Activated naive CD4-positive, alpha-beta T cell treated with anti-CD3 and anti-CD28 coated beads, Interleukin-2, amount 50 U/mL, for 72 hours (primary cell): ENCODE data around the gene CYBC1. TPM values are rescaled to one million over a fixed set of nuclear protein-coding genes. Genes with fewer than 3 reads are reported as not detected.
"Not testable (repeated sequence)": the region's sequence is repeated elsewhere in the genome, so short reads cannot be mapped to it uniquely, and the experiment has no call there.

Experiments
- ATAC-seq, 2 donors: fragments of 150-1000 bp; cut with Tn5 transposase; 2 replicates each; pipeline ENCODE4 v1.10.0; 2021; ENCODE audit warnings: mild to moderate bottlenecking in 2 of 2, moderate library complexity in 2 of 2
- DNase-seq, 2 donors: peaks; one replicate each; pipeline ENCODE4 v3.0.0; 2021 to 2022; ENCODE audit warnings: low spot score in 2 of 2
- H3K27ac Mint-ChIP-seq, 2 donors: one replicate each; pipeline ENCODE4 v1.8.0; 2022; ENCODE audit warnings: mild to moderate bottlenecking in 2 of 2, mixed read lengths in 2 of 2
- H3K36me3 Mint-ChIP-seq, 2 donors: one replicate each; pipeline ENCODE4 v1.8.0; 2022; ENCODE audit warnings: mixed read lengths in 2 of 2
- H3K9me3 Mint-ChIP-seq, 2 donors: one replicate each; pipeline ENCODE4 v1.8.0; 2022; ENCODE audit warnings: mixed read lengths in 2 of 2
- total RNA-seq, 2 donors: library from RNA; stranded (reverse); gene quantifications; one replicate each; pipeline ENCODE4 v1.2.3, GENCODE V29; 2022

CYBC1 gene
- total RNA-seq, 2 donors from 2014 or later = 205 to 401 TPM

DNA sequence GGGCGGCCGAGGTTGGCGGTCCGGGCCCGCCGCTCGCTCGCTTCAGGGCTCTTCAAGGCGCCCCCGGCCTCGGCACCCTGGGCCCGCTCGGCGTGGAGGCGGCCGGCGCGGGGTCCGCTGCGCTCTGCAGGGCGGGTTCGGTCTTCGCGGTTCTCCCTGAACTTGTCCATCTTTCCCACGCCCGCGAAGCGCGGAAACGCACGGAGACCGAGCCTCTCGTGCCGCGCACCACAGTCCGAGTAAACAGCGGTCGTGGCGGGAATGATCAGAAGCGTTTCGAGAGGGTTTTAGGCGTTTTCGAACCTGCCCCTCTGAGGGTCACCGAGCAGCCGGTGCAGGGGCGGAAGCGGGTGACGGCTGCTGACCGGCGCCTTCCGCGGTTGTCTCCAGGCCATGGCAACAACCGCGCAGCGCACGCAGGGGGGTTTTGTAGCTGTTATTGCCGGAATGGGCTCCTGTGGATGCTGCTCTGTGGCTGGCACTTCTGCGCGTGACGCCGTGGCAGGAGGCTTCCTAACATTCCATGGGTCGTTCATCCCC, 8.4 kb upstream of the CYBC1 start:
- peaks cover 11 to 45% of the 10 kb centered on the region in 2 donors for H3K36me3 Mint-ChIP-seq

DNA sequence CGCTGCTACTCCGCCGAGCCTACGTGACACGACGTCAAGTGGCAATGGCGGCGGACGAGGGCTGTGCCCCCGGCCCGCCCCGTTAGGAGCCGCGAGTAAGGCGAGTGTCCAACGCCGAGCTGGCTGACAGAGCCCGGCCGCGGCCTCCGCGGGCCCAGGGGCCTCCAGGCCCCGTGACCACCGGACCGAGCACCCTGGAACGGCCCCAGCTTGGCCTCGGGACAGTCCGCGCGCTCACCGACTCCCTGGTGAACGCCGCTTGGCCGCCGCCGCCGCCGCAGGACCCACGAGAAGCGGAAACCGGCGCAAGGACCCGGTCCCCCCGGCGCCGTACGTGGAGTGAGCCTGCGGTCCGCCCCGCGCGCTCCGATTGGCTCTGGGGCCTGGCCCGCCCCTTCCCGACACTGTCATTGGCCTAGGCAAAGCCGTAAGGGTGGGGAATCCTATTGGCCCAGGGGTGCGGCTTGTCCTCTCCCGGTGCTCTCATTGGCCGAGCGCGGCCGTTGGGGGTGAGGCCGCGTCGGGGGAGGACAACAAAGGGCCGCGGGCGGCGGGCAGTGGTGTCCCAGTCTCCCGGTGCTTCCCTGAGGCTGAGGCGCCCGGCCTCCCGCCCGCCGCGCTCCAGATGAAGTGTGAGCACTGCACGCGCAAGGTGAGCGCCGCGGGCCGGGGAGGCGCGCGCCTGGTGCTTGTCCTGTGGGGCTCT, 7.8 kb upstream of the CYBC1 start, which contains the start of gene NARF:
NARF (plus strand) TSS at position 563 of the 706 bp plus-strand sequence; CDS start at position 626, 63 bp downstream.
- DNase-seq (peak; percentile 93 to 98), ATAC-seq (peak; percentile 97 to 98)
- no peaks in the 10 kb centered on the region for H3K9me3 Mint-ChIP-seq
- peak within 1 kb of the TSS; percentile 94 to 99 for H3K27ac Mint-ChIP-seq
- H3K36me3 Mint-ChIP-seq = peaks cover 11 to 50% of the 10 kb centered on the region in 2 donors

More for the DNA sequence above, 8.4 kb upstream of the CYBC1 start:
- Mint-ChIP-seq H3K9me3 (no peaks in the 10 kb centered on the region), H3K27ac (peak overlapping the region; percentile 94)
- DNase-seq (no peak), ATAC-seq (peak in 1 of 2 donors; percentile 9)

DNA sequence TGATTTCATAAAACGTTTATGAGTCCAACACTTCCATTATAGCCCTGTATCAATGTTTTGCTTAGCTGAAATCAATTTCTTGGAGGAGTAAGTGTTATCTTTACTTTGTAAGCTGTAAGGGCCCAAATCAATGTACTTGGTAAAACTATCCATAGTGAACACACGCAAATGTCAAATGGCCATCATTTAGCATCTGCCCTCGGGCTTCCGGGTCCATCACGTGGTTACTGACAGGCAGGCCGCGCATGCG, 7.3 kb upstream of the CYBC1 start:
- no peak for DNase-seq
- Mint-ChIP-seq H3K9me3 (no peaks in the 10 kb centered on the region), H3K36me3 (peaks cover 11 to 55% of the 10 kb centered on the region in 2 donors), H3K27ac (peak overlapping the region; percentile 94 to 99)
- ATAC-seq = no peak

DNA sequence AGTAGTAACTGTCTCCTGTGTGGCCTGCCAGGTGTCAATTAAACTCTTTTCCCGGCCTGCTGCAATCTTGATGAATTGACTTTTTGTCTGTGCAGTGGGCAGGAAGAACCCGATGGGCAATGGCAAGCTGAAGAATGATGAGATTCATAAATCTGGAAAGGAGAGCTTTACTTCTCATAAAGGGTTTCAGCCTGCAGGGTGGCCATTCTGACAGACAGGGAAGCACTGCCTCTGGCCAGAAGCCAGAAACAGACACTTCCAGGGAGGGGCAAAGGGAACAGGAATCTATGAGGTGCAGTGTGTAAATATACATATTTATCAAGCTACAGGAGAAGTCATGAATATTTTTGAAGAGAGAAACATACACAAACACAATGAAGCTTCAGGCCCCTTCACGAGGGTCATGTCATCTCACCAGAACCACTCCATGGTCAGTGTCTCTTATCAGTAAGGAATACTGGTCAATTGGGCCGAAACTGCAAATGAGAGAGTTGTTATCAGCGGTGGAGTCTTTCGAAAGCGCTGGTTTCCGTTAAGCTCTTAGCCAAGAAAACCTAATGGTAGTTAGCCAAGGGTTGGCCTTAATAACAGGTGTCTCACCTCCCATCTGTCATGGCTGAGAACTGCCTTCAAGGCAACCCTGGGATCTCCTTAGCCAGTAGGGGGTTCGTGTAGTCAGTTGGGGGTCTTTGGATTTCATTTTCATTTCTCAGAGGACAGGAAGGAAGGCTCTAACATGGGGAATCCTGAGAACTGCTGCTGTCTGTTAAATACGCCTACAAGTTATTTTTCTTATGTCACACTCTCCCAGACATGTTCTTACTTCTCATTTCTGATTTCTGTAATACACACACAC, 6.7 kb upstream of the CYBC1 start:
- peak overlapping the region; percentile 94 to 99 for H3K27ac Mint-ChIP-seq
- DNase-seq (no peak), ATAC-seq (no peak)
- no peaks in the 10 kb centered on the region for H3K9me3 Mint-ChIP-seq
- H3K36me3 Mint-ChIP-seq = peaks cover 11 to 55% of the 10 kb centered on the region in 2 donors

DNA sequence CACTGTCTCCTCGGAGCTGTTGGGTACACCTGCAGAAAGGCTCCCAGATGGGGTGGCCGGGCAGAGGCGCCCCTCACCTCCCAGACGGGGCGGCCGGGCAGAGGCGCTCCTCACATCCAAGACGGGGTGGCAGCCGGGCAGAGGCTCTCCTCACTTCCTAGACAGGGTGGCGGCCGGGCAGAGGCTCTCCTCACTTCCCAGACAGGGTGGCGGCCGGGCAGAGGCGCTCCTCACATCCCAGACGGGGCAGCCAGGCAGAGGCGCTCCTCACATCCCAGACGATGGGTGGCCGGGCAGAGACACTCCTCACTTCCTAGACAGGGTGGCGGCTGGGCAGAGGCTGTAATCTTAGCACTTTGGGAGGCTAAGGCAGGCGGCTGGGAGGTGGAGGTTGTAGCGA, 3.2 kb upstream of the CYBC1 start:
- H3K27ac Mint-ChIP-seq = peak overlapping the region in 1 of 2 donors; percentile 53
- not testable (repeated sequence) for H3K9me3 Mint-ChIP-seq, DNase-seq, ATAC-seq
- peaks cover 29 to 53% of the 10 kb centered on the region in 2 donors for H3K36me3 Mint-ChIP-seq

DNA sequence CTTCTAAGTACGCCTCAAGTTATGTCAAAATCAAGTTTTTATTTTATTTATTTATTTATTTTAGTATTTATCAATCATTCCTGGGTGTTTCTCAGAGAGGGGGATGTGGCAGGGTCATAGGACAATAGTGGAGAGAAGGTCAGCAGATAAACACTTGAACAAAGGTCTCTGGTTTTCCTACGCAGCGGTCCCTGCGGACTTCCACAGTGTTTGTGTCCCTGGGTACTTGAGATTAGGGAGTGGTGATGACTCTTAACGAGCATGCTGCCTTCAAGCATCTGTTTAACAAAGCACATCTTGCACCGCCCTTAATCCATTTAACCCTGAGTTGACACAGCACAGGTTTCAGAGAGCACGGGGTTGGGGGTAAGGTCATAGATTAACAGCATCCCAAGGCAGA, 2.6 kb upstream of the CYBC1 start:
- peak overlapping the region in 1 of 2 donors; percentile 88 for H3K27ac Mint-ChIP-seq
- H3K9me3 Mint-ChIP-seq, DNase-seq, ATAC-seq: not testable (repeated sequence)
- peaks cover 29 to 53% of the 10 kb centered on the region in 2 donors for H3K36me3 Mint-ChIP-seq

DNA sequence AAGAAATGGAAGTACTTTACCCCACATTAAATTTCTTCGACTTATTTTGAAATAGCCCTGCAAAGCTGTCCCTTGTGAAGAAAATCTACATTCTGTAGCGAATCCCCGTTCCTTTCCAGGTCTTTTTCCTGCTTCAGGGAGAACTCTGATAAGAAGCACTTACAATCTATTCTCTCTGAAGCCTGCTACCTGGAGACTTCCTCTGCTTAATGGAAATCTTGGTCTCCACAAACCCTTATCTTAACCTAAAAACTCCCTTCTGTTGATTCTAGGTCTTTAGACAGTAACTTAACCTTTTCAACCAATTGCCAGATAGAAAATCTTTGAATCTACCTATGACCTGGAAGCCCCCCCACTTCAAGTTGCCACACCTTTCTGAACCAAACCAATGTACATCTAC, 1.6 kb upstream of the CYBC1 start:
- H3K9me3 Mint-ChIP-seq = no peaks in the 10 kb centered on the region
- ATAC-seq = no peak
- peak overlapping the region; percentile 94 to 98 for H3K27ac Mint-ChIP-seq
- no peak for DNase-seq
- H3K36me3 Mint-ChIP-seq = peaks cover 25 to 50% of the 10 kb centered on the region in 2 donors

DNA sequence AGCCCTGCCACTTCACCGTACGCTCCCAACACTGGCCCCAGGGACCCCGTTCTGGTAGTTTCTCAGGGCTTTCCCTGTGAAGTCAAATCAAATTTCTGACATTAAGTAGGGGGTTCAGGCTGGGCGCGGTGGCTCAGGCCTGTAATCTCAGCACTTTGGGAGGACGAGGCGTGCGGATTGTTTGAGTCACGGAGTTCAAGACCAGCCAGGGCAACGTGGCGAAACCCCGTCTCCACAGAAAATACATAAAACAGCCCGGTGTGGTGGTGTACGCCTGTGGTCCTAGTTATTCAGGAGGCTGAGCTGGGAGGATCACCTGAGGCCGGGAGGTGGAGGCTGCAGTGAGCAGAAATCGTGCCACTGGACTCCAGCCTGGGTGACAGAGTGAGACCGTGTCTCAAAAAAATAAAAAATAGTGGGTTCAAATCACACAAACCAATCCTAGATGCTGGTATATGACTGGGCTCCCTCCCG, 632 bp downstream of the CYBC1 start:
- Mint-ChIP-seq H3K9me3 (no peaks in the 10 kb centered on the region), H3K36me3 (peaks cover 25 to 57% of the 10 kb centered on the region in 2 donors), H3K27ac (peak overlapping the region; percentile 94 to 99)
- ATAC-seq (peak; percentile 5 to 67), DNase-seq (peak; percentile 41 to 76)

DNA sequence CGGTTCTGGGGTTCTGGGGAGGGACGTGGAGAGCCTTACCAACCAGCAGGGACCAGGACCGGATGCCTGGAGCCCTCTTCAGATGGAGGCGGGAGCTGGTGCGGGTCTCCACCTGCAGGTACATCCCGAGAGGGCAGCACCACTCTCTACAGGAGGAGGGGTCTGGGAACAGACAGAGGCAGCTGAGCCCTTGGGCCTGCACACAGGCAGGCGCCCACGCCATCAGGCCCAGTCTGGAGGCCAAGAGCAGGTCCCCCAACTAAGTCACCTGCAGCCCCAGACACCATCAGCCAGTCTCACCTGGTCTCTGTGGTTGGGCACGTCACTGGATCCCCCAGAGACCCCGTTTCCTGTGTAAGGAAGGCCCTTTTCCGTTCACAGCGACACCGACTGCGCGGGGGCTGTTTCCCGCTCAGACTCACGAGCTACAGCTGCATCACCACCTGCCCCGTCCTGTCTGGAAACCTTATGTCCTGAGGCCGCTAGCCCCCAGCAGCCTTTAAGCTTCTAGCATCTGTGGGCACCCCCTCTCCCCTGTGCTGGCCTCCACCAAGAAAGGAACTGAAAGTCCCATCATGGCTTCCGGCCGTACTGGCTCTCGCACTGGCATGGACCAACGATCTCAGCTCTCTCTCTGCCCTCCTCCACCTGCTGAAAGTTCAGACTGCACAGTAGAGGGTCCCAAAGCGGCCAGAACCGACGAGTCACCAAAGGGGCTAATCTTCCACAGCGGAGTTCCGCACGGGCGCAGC, 1.2 kb downstream of the CYBC1 start:
- peak; percentile 59 to 62 for ATAC-seq
- peak overlapping the region; percentile 94 to 99 for H3K27ac Mint-ChIP-seq
- no peaks in the 10 kb centered on the region for H3K9me3 Mint-ChIP-seq
- peak; percentile 59 to 81 for DNase-seq
- H3K36me3 Mint-ChIP-seq = peaks cover 25 to 56% of the 10 kb centered on the region in 2 donors

DNA sequence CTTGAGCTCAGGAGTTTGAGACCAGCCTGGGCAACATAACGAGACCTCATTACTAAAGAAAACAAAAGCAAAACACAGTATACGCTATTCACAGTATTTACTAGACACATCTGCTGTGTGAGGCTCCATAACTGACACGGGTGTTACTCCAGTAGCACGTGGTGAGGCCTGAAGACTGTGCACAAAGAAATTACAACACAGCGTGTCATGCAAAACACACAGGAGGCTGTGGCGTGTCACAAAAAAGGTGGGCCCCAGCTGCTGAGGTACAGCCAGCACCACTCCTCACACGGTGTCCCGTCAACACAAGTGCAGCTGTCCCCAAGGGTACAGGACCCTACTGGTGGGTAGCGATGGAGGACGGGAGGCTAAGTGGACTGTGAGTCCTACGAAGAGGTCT, 2.7 kb downstream of the CYBC1 start:
- Mint-ChIP-seq H3K36me3 (peaks cover 25 to 43% of the 10 kb centered on the region in 2 donors), H3K27ac (peak overlapping the region; percentile 78 to 79), H3K9me3 (no peaks in the 10 kb centered on the region)
- ATAC-seq = no peak
- no peak for DNase-seq

DNA sequence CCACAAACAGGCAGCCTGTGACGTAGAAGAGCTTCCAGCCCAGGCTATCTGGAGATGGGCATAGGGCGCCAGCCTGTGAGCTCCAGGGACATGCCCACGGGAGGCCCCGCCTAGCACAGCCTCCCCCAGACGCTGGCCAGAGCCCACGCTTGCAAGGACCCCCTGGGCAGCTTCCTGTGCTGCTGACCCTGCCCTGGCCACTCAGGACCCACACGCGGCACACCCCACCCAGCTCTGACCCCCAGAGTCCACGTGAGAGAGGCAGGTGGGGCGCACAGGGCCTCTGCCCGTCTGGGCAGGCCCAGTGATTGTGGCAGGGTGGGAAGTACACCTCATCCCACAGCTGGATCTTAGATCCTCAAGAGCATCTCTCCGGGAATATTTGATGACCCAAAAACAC, 3.9 kb downstream of the CYBC1 start:
- peaks cover 24 to 32% of the 10 kb centered on the region in 2 donors for H3K36me3 Mint-ChIP-seq
- no peak for ATAC-seq
- no peaks in the 10 kb centered on the region for H3K9me3 Mint-ChIP-seq
- no peak for DNase-seq
- peak overlapping the region in 1 of 2 donors; percentile 68 for H3K27ac Mint-ChIP-seq

DNA sequence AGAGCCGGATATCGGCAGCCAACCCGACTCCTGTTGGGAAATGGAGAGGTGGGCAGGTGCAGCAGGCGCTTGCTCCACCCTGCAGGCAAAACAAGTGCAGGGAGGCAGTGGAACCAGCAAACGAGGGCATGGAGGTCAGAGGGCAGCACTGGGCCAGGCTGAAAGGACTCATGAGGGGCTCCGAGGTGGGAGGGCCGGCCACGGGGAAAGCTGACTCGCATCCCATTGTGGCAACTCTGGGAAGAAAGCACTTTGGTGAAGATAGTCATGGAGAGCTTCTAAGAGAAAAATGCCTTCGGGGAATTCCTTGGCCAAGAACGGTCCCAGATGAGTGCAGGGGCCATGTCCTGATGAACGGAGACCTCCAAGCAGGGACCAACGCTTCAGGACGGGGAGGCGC, 4.4 kb downstream of the CYBC1 start:
- Mint-ChIP-seq H3K27ac (peak overlapping the region; percentile 44 to 76), H3K9me3 (no peaks in the 10 kb centered on the region), H3K36me3 (peaks cover 19 to 28% of the 10 kb centered on the region in 2 donors)
- DNase-seq (no peak), ATAC-seq (no peak)

DNA sequence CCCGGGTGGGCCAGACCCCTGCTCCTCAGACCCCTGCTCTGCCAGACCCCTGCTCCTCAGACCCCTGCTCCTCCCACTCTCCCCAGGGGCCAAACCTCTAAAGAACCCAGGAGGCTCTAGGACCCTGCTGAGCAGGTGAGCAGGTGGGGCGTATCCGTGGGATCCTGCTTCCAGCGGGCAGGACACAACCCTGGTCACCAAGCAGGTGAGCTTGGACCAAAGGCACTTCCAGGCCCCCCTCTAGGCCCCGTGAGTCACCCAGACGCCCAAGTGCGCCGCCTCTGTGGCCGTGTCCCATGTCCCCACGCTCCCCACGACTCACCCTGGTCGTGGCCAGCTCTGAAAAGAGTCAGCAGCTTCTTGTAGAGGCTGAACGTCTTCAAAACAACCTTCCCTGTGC, 5.0 kb downstream of the CYBC1 start:
- ATAC-seq (no peak), DNase-seq (no peak)
- no peaks in the 10 kb centered on the region for H3K9me3 Mint-ChIP-seq
- H3K36me3 Mint-ChIP-seq = peaks cover 14 to 28% of the 10 kb centered on the region in 2 donors
- peak overlapping the region in 1 of 2 donors; percentile 76 for H3K27ac Mint-ChIP-seq

DNA sequence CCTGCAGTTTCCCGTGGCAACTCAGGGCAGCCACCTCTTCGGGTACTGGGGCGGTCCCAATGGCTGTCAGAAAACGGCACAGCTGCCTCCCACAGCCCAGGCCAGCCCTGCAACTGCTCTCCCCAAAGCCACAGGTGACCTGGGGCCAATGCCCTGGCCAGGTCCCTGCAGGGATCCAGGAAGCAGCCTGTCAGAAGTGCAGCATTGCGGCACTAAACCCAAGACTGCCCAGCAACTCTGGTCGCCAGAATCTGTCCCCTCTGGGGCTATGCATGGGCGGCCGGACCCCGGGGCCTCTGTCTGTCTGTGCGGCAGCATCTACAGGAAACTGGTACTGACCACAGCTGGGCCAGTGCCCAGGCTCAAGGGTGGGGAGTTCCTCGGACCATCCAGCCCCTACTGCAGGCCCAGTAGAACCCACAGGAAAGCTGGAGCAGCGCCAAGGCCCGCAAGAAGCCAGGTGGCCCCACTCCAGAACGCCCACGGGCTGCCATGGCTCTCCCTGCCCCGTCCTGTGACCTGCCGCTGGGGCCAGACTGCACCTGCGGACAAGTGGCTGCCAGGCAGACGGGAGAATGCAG, 5.5 kb downstream of the CYBC1 start:
- no peak for DNase-seq
- no peak for ATAC-seq
- peaks cover 13 to 26% of the 10 kb centered on the region in 2 donors for H3K36me3 Mint-ChIP-seq
- no peaks in the 10 kb centered on the region for H3K9me3 Mint-ChIP-seq
- no peak overlapping the region for H3K27ac Mint-ChIP-seq

DNA sequence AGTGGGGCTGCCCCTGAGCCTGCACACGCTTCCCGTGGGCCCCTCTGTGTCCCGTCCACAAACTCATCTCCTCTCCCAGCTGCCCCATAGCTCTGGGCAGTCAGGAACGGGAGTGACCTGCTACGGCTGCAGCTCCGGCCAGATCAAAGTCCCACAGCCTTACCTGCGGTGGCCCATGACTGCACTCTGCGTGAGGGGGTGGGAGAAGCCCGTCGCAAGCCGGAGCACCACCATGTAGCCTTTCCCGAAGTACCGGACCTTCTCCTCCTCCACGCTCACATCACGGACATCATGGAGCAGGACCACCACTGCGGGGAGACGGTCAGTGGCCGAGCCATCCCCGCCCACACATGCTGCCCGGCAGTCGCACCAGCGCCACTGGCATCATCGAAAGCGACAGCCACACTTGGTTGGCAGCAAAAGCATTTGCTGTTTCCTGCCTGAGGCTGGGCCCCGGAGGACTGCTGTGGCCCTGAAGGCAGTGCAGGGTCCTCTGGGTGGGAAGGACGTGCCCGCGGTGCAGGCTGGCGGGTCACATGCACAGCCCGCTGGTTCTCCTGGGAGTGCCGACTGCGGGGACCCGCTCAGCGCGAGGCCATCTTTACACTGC, 6.2 kb downstream of the CYBC1 start:
- DNase-seq (no peak), ATAC-seq (no peak)
- Mint-ChIP-seq H3K27ac (peak overlapping the region in 1 of 2 donors; percentile 50), H3K9me3 (no peaks in the 10 kb centered on the region), H3K36me3 (peaks cover 6 to 19% of the 10 kb centered on the region in 2 donors)
